ENCODE measurements around the gene SDE2. TPM values are rescaled to one million over a fixed set of nuclear protein-coding genes. Genes with fewer than 3 reads are reported as not detected.
"Not testable (repeated sequence)": the region's sequence is repeated elsewhere in the genome, so short reads cannot be mapped to it uniquely, and the experiment has no call there.

The SDE2 gene
- total and polyA plus RNA-seq, 2 experiments from 2014 or later: 17.6 to 21.1 TPM

- no peaks in the 10 kb centered on the region for H3K36me3 ChIP-seq
- no peak overlapping the region for H3K4me3 ChIP-seq
- H3K4me1 ChIP-seq (ENCODE audit: low read depth): no peaks in the 10 kb centered on the region
- no peak for TF ChIP-seq CTCF (IDR thresholded peaks at IDR 0.05; ENCODE audit: low read depth, low read length)
- no peaks in the 10 kb centered on the region for H3K27me3 ChIP-seq
- H3K27ac ChIP-seq: no peak overlapping the region
- no peak for DNase-seq (ENCODE audit: low read depth in 1 of 2, low spot score in 1 of 2)
- no peaks in the 10 kb centered on the region for H3K9me3 ChIP-seq (ENCODE audit: low read depth)
Observed at GRCh38 chr1:226021801-226022200, 22.7 kb upstream of the SDE2 start.

- Histone ChIP-seq H3K9me3 (ENCODE audit: low read depth) (no peaks in the 10 kb centered on the region), H3K27me3 (no peaks in the 10 kb centered on the region), H3K27ac (no peak overlapping the region), H3K4me1 (ENCODE audit: low read depth) (no peaks in the 10 kb centered on the region), H3K4me3 (no peak overlapping the region), H3K36me3 (no peaks in the 10 kb centered on the region)
- DNase-seq (ENCODE audit: low read depth in 1 of 2, low spot score in 1 of 2): no peak
- TF ChIP-seq CTCF (IDR thresholded peaks at IDR 0.05; ENCODE audit: low read depth, low read length): no peak
Observed at GRCh38 chr1:226021401-226021800, 22.3 kb upstream of the SDE2 start.

- H3K36me3 ChIP-seq: no peaks in the 10 kb centered on the region
- H3K4me1 ChIP-seq (ENCODE audit: low read depth): no peaks in the 10 kb centered on the region
- no peak overlapping the region for H3K4me3 ChIP-seq
- H3K9me3 ChIP-seq (ENCODE audit: low read depth): no peaks in the 10 kb centered on the region
- H3K27me3 ChIP-seq: no peaks in the 10 kb centered on the region
- DNase-seq (ENCODE audit: low read depth in 1 of 2, low spot score in 1 of 2): no peak
- TF ChIP-seq CTCF (IDR thresholded peaks at IDR 0.05; ENCODE audit: low read depth, low read length): no peak
- no peak overlapping the region for H3K27ac ChIP-seq
Observed at GRCh38 chr1:226019572-226019971, 20.4 kb upstream of the SDE2 start.

GRCh38 chr1:226017070-226017469 is 17.9 kb upstream of the SDE2 start:
- H3K27me3 ChIP-seq: no peaks in the 10 kb centered on the region
- no peak for DNase-seq (ENCODE audit: low read depth in 1 of 2, low spot score in 1 of 2)
- H3K27ac ChIP-seq: no peak overlapping the region
- TF ChIP-seq CTCF (IDR thresholded peaks at IDR 0.05; ENCODE audit: low read depth, low read length): no peak
- no peak overlapping the region for H3K4me3 ChIP-seq
- no peaks in the 10 kb centered on the region for H3K36me3 ChIP-seq
- no peaks in the 10 kb centered on the region for H3K4me1 ChIP-seq (ENCODE audit: low read depth)
- H3K9me3 ChIP-seq (ENCODE audit: low read depth): no peaks in the 10 kb centered on the region

GRCh38 chr1:226009650-226010044 is 10.5 kb upstream of the SDE2 start:
- Histone ChIP-seq H3K27ac (no peak overlapping the region), H3K36me3 (no peaks in the 10 kb centered on the region), H3K4me1 (ENCODE audit: low read depth) (no peaks in the 10 kb centered on the region), H3K9me3 (ENCODE audit: low read depth) (no peaks in the 10 kb centered on the region), H3K4me3 (no peak overlapping the region), H3K27me3 (no peaks in the 10 kb centered on the region)
- TF ChIP-seq CTCF (IDR thresholded peaks at IDR 0.05; ENCODE audit: low read depth, low read length): no peak
- no peak for DNase-seq (ENCODE audit: low read depth in 1 of 2, low spot score in 1 of 2)

- not testable (repeated sequence) for H3K4me1 ChIP-seq (ENCODE audit: low read depth); H3K36me3 ChIP-seq; DNase-seq (ENCODE audit: low read depth in 1 of 2, low spot score in 1 of 2); H3K9me3 ChIP-seq (ENCODE audit: low read depth); H3K27me3 ChIP-seq; H3K27ac ChIP-seq; H3K4me3 ChIP-seq
Observed at GRCh38 chr1:226007126-226007892, 8.2 kb upstream of the SDE2 start.

Data from cardiac muscle cell (in vitro differentiated cells and primary cell).